OCI-LY3 (cell line): ENCODE data around the gene PPP1R9A.

Source experiments
- H2AFZ ChIP-seq: fragments of 200-600, 300-600 bp; shearing (Covaris generic); 2 replicates; pipeline ENCODE4 v1.6.0; 2014; ENCODE audit warnings: antibody characterized with exemption, low read depth, low read length
- H3K27ac ChIP-seq: fragments of 200-600, 300-600 bp; sonication (generic); 2 replicates; pipeline ENCODE4 v1.5.1; 2014; ENCODE audit warnings: mild to moderate bottlenecking, low read length, moderate library complexity, mixed read lengths
- H3K27me3 ChIP-seq: fragments of 200-600, 300-600 bp; sonication (generic); 2 replicates; pipeline ENCODE4 v1.6.1; 2014; ENCODE audit warnings: low read depth, low read length, mixed read lengths
- H3K36me3 ChIP-seq: fragments of 200-600, 300-600 bp; sonication (generic); replicated peaks from 2 replicates; pipeline ENCODE3; 2014; ENCODE audit warnings: low read depth, low read length, mixed read lengths
- H3K4me1 ChIP-seq: fragments of 300-600, 200-600 bp; sonication (generic); 2 replicates; pipeline ENCODE4 v1.6.1; 2014; ENCODE audit warnings: low read length, mixed read lengths
- H3K4me2 ChIP-seq: fragments of 200-600, 300-600 bp; sonication (generic); 2 replicates; pipeline ENCODE4 v1.6.1; 2014; ENCODE audit warnings: low read length, mixed read lengths
- H3K4me3 ChIP-seq: fragments of 300-600, 200-600 bp; sonication (generic); 2 replicates; pipeline ENCODE4 v1.5.1; 2014; ENCODE audit warnings: antibody characterized with exemption, mild to moderate bottlenecking, low read length, moderate library complexity
- H3K79me2 ChIP-seq: fragments of 300-600, 200-600 bp; shearing (Covaris generic); 2 replicates; pipeline ENCODE4 v1.6.1; 2014; ENCODE audit warnings: mild to moderate bottlenecking, low read length, mixed read lengths
- H3K9ac ChIP-seq: fragments of 300-600, 200-600 bp; shearing (Covaris generic); 2 replicates; pipeline ENCODE4 v1.6.0; 2014; ENCODE audit warnings: mild to moderate bottlenecking, low read length, moderate library complexity
- H3K9me3 ChIP-seq: fragments of 200-600, 300-600 bp; shearing (Covaris generic); 2 replicates; pipeline ENCODE4 v1.6.1; 2014; ENCODE audit warnings: low read length, mixed read lengths; ENCODE audit not compliant: insufficient read depth
- H4K20me1 ChIP-seq: fragments of 200-600, 300-600 bp; sonication (generic); 2 replicates; pipeline ENCODE4 v1.6.1; 2016; ENCODE audit warnings: low read length, mixed read lengths; ENCODE audit not compliant: insufficient read depth
- CTCF ChIP-seq: fragments of 200-600, 300-600 bp; sonication (generic); IDR thresholded peaks from 2 replicates; pipeline ENCODE4 v1.5.1; 2014; ENCODE audit warnings: antibody characterized with exemption, low read length, low read depth
- EZH2phosphoT487 ChIP-seq: fragments of 200-600 bp; shearing (Covaris generic); IDR thresholded peaks from 2 replicates; pipeline ENCODE4 v1.6.1; 2018; ENCODE audit warnings: antibody characterized with exemption, mixed run types, low read depth

PPP1R9A gene

GRCh38 chr7:94888551-94888950 lies 18.8 kb upstream of the PPP1R9A start:
- H4K20me1 ChIP-seq, result no peaks in the 10 kb centered on the region
- H3K36me3 ChIP-seq, result no peaks in the 10 kb centered on the region
- H3K4me3 ChIP-seq, result no peak overlapping the region
- TF ChIP-seq EZH2phosphoT487, result no peak
- no peak for TF ChIP-seq CTCF
- H3K79me2 ChIP-seq, result no peaks in the 10 kb centered on the region
- no peaks in the 10 kb centered on the region for H3K4me1 ChIP-seq
- H2AFZ ChIP-seq, result no peak overlapping the region
- no peaks in the 10 kb centered on the region for H3K9me3 ChIP-seq
- H3K27me3 ChIP-seq, result no peaks in the 10 kb centered on the region
- no peak overlapping the region for H3K4me2 ChIP-seq
- H3K27ac ChIP-seq, result no peak overlapping the region
- H3K9ac ChIP-seq, result no peak overlapping the region

- Histone ChIP-seq H4K20me1 (no peaks in the 10 kb centered on the region), H3K36me3 (no peaks in the 10 kb centered on the region), H3K4me2 (no peak overlapping the region), H3K9me3 (no peaks in the 10 kb centered on the region), H3K27me3 (no peaks in the 10 kb centered on the region), H3K79me2 (no peaks in the 10 kb centered on the region), H2AFZ (no peak overlapping the region), H3K4me1 (no peaks in the 10 kb centered on the region), H3K4me3 (no peak overlapping the region), H3K27ac (no peak overlapping the region), H3K9ac (no peak overlapping the region)
- TF ChIP-seq EZH2phosphoT487 (no peak), CTCF (no peak)
These were observed 18.3 kb upstream of the PPP1R9A start for GRCh38 chr7:94888995-94889523.

GRCh38 chr7:94890216-94890615 lies 17.2 kb upstream of the PPP1R9A start:
- Histone ChIP-seq H3K27ac (no peak overlapping the region), H3K9me3 (no peaks in the 10 kb centered on the region), H3K4me3 (no peak overlapping the region), H2AFZ (no peak overlapping the region), H3K36me3 (no peaks in the 10 kb centered on the region), H3K4me2 (no peak overlapping the region), H3K4me1 (no peaks in the 10 kb centered on the region), H4K20me1 (no peaks in the 10 kb centered on the region), H3K9ac (no peak overlapping the region), H3K27me3 (no peaks in the 10 kb centered on the region), H3K79me2 (no peaks in the 10 kb centered on the region)
- TF ChIP-seq EZH2phosphoT487 (no peak), CTCF (no peak)

GRCh38 chr7:94893661-94894060 lies 13.7 kb upstream of the PPP1R9A start:
- H3K4me1 ChIP-seq, result no peaks in the 10 kb centered on the region
- no peak overlapping the region for H2AFZ ChIP-seq
- no peaks in the 10 kb centered on the region for H3K27me3 ChIP-seq

More at GRCh38 chr7:94893661-94894060, 13.7 kb upstream of the PPP1R9A start:
- H3K9me3 ChIP-seq, result no peaks in the 10 kb centered on the region
- H3K79me2 ChIP-seq, result no peaks in the 10 kb centered on the region
- H3K4me2 ChIP-seq, result no peak overlapping the region
- no peaks in the 10 kb centered on the region for H4K20me1 ChIP-seq
- TF ChIP-seq CTCF (no peak), EZH2phosphoT487 (no peak)
- H3K9ac ChIP-seq, result no peak overlapping the region
- H3K4me3 ChIP-seq, result no peak overlapping the region
- H3K27ac ChIP-seq, result no peak overlapping the region
- H3K36me3 ChIP-seq, result no peaks in the 10 kb centered on the region
